GM18907 (cell line): ENCODE measurements around the gene ILK.

ENCODE experiments used
- ATAC-seq: cut with Tn5 transposase; IDR thresholded peaks from one replicate; pipeline ENCODE4 v1.9.1; 2021; ENCODE audit warnings: mild to moderate bottlenecking, moderate library complexity; ENCODE audit not compliant: unreplicated experiment

Gene ILK

GRCh38 chr11:6654281-6655019, 50.9 kb downstream of the ILK start:
- ATAC-seq = no peak

GRCh38 chr11:6655020-6655789, 51.6 kb downstream of the ILK start:
- ATAC-seq = no peak

- ATAC-seq = no peak
Measured at GRCh38 chr11:6655790-6656583, 52.4 kb downstream of the ILK start, which contains the start of gene DCHS1. Gene DCHS1, minus strand, starts transcription at chr11:6655809. Its CDS starts 14,196 bp downstream, at chr11:6641613.

- ATAC-seq = no peak
Measured at GRCh38 chr11:6656584-6656915, 53.0 kb downstream of the ILK start.

GRCh38 chr11:6656936-6657335, 53.4 kb downstream of the ILK start:
- no peak for ATAC-seq

- no peak for ATAC-seq
Measured at GRCh38 chr11:6657346-6657745, 53.8 kb downstream of the ILK start.

- ATAC-seq = no peak
Measured at GRCh38 chr11:6658647-6659046, 55.1 kb downstream of the ILK start.
